Caco-2 (cell line): Measurements from ENCODE around the gene ABHD4. TPM values are rescaled to one million over a fixed set of nuclear protein-coding genes. Genes with fewer than 3 reads are reported as not detected.
A peak's percentile ranks its signal among the peaks of the same experiment; 100 is the strongest.

ENCODE experiments used
- BruUV-seq: library from RNA; stranded (reverse); fragments of 400-500 nt; replicated peaks from 2 replicates; lab custom pipeline; 2021; lab: Mats Ljungman, UMichigan
- CTCF ChIA-PET: fragments of 300-600 bp; sonication (Branson Sonifier 250); formaldehyde crosslinking; loops from one replicate; lab custom pipeline; 2022; ENCODE audit warnings: antibody characterized with exemption; lab: Charles Lee
- POLR2A ChIA-PET: fragments of 300-600 bp; sonication (Branson Sonifier 250); formaldehyde crosslinking; loops from one replicate; lab custom pipeline; 2022; ENCODE audit warnings: antibody characterized with exemption; lab: Charles Lee
- DNase-seq, 2 experiments: peaks; one replicate each; pipeline versions ENCODE4 v3.0.0 to v3.0.0-alpha.2; 2020 to 2022
- H3K27me3 ChIP-seq: replicated peaks from 2 replicates; pipeline ENCODE4 v1.6.0; 2011; ENCODE audit warnings: low read length; ENCODE audit not compliant: control insufficient read depth, insufficient read depth
- H3K36me3 ChIP-seq: 2 replicates; pipeline ENCODE4 v1.5.1; 2011; ENCODE audit warnings: low read length; ENCODE audit not compliant: control insufficient read depth, insufficient read depth
- H3K4me1 ChIP-seq: fragments of 250-450 bp; sonication (Bioruptor Pico); 2 replicates; pipeline ENCODE4 v1.5.1; 2020; ENCODE audit warnings: mild to moderate bottlenecking
- H3K4me3 ChIP-seq: 2 replicates; pipeline ENCODE4 v1.5.1; 2011; ENCODE audit warnings: low read depth, mild to moderate bottlenecking, control low read depth, low read length
- H3K9me3 ChIP-seq: fragments of 250-450 bp; sonication (Bioruptor Pico); 2 replicates; pipeline ENCODE4 v1.5.1; 2020; ENCODE audit warnings: mild to moderate bottlenecking, moderate library complexity
- H3K27ac Mint-ChIP-seq: one replicate; pipeline ENCODE4 v1.8.0; 2022; ENCODE audit warnings: mixed read lengths; ENCODE audit not compliant: unreplicated experiment
- H3K27me3 Mint-ChIP-seq: one replicate; pipeline ENCODE4 v1.8.0; 2022; ENCODE audit warnings: mixed read lengths; ENCODE audit not compliant: insufficient read depth, unreplicated experiment
- H3K36me3 Mint-ChIP-seq: one replicate; pipeline ENCODE4 v1.8.0; 2022; ENCODE audit warnings: mild to moderate bottlenecking, mixed read lengths; ENCODE audit not compliant: insufficient read depth, unreplicated experiment
- H3K4me1 Mint-ChIP-seq: one replicate; pipeline ENCODE4 v1.8.0; 2022; ENCODE audit warnings: low read depth, mixed read lengths; ENCODE audit not compliant: unreplicated experiment
- H3K4me3 Mint-ChIP-seq: one replicate; pipeline ENCODE4 v1.8.0; 2022; ENCODE audit warnings: mild to moderate bottlenecking, moderate library complexity, mixed read lengths; ENCODE audit not compliant: unreplicated experiment
- H3K9me3 Mint-ChIP-seq: one replicate; pipeline ENCODE4 v1.8.0; 2022; ENCODE audit warnings: mixed read lengths; ENCODE audit not compliant: unreplicated experiment
- intact Hi-C: fragments of 100-400 bp; cut with micrococcal nuclease; formaldehyde crosslinking; loops from one replicate; pipeline ENCODE4 v1.10.0; 2022; ENCODE audit not compliant: unreplicated experiment
- total RNA-seq: library from RNA; stranded (reverse); gene quantifications from 2 replicates; pipeline ENCODE4 v1.2.3, GENCODE V29; 2022
- TF ChIP-seq, protein P1 (sequence below), 2 experiments: fragments of 200-600 bp in 1 of 2; IDR thresholded peaks; 1 replicate in 1 of 2; 2 replicates in 1 of 2; pipeline versions ENCODE4 v1.5.1 to v1.8.0; 2011 to 2022; ENCODE audit warnings: antibody characterized with exemption in 1 of 2, control low read depth in 1 of 2, inconsistent platforms in 1 of 2, low read depth in 1 of 2, low read length in 1 of 2, mild to moderate bottlenecking in 1 of 2, moderate library complexity in 1 of 2; ENCODE audit not compliant: insufficient read depth in 1 of 2, severe bottlenecking in 1 of 2, unreplicated experiment in 1 of 2

Gene ABHD4
- total RNA-seq, 1 experiment from 2014 or later, result 73.5 TPM

GRCh38 chr14:22570132-22570949, 27.8 kb upstream of the ABHD4 start:
- CTCF ChIA-PET, result interaction anchor here (0.6 to 3.8 kb wide), 47 partner anchors 10 to 437 kb away, joined by 3 to 113 read pairs (median 5); partner anchors contain the start of genes DAD1, HAUS4, LRP10 and OR6J1
- peaks cover 40% of the 10 kb centered on the region for H3K4me1 Mint-ChIP-seq
- intact Hi-C loops, result loop anchor here (1.0 to 5.0 kb wide), 11 partner anchors 9 to 330 kb away; partner anchors contain the start of genes ABHD4, OR6J1 and OXA1L
- no peaks in the 10 kb centered on the region for H3K27me3 Mint-ChIP-seq
- POLR2A ChIA-PET, result interaction anchor here (0.6 to 1.4 kb wide), 6 partner anchors 9 to 255 kb away, joined by 3 to 6 read pairs (median 4); partner anchors contain the start of genes DAD1 and OR6J1
- H3K27ac Mint-ChIP-seq, result peak overlapping the region; percentile 29
- no peaks in the 10 kb centered on the region for H3K9me3 ChIP-seq
- BruUV-seq, result no TSS peak
- peaks cover 76% of the 10 kb centered on the region for H3K36me3 Mint-ChIP-seq
- H3K4me3 ChIP-seq, result no peak overlapping the region
- DNase-seq, result peak; percentile 89 to 92
- peaks cover 1% of the 10 kb centered on the region; the same call in 1 of the 2 replicates for H3K36me3 ChIP-seq
- H3K27me3 ChIP-seq, result no peaks in the 10 kb centered on the region
- peaks cover 56% of the 10 kb centered on the region for H3K4me1 ChIP-seq
- no peak overlapping the region for H3K4me3 Mint-ChIP-seq
- H3K9me3 Mint-ChIP-seq, result no peaks in the 10 kb centered on the region
- TF ChIP-seq, protein P1, sequence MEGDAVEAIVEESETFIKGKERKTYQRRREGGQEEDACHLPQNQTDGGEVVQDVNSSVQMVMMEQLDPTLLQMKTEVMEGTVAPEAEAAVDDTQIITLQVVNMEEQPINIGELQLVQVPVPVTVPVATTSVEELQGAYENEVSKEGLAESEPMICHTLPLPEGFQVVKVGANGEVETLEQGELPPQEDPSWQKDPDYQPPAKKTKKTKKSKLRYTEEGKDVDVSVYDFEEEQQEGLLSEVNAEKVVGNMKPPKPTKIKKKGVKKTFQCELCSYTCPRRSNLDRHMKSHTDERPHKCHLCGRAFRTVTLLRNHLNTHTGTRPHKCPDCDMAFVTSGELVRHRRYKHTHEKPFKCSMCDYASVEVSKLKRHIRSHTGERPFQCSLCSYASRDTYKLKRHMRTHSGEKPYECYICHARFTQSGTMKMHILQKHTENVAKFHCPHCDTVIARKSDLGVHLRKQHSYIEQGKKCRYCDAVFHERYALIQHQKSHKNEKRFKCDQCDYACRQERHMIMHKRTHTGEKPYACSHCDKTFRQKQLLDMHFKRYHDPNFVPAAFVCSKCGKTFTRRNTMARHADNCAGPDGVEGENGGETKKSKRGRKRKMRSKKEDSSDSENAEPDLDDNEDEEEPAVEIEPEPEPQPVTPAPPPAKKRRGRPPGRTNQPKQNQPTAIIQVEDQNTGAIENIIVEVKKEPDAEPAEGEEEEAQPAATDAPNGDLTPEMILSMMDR (IDR thresholded peaks at IDR 0.05; ENCODE audit: insufficient read depth in 1 of 2, low read depth in 1 of 2, low read length in 1 of 2, severe bottlenecking in 1 of 2, unreplicated experiment in 1 of 2), result peak; percentile 88 to 93

DNA sequence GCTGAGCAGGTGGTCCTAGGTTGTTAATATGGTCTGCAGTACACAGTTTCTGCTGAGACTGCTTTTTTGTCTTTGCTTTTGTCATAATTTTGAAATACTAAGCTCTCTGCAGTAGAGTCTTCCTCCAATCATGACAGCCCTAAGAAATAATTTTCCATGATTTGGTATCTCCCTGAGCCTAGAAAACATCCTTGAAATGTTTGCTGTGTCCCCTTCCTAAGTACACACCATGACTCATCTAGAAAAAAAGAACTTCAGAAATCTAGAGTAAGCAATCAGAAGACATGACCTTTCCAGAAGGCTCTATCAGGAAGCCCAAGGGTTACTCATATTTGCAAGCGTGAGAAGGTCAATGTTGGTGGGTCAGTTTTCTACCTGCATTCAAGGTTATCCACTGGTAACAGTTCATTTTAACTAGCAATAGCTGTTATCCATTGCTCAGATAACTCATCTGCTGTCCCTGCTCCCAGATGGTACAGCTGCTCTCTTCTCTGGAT, 25.5 kb upstream of the ABHD4 start:
- H3K27me3 ChIP-seq, result no peaks in the 10 kb centered on the region
- no peak overlapping the region for H3K4me3 ChIP-seq
- no TSS peak for BruUV-seq
- Mint-ChIP-seq H3K27me3 (no peaks in the 10 kb centered on the region), H3K36me3 (peaks cover 74% of the 10 kb centered on the region), H3K9me3 (no peaks in the 10 kb centered on the region), H3K27ac (peak overlapping the region; percentile 77), H3K4me1 (peaks cover 40% of the 10 kb centered on the region), H3K4me3 (peak overlapping the region; percentile 33)
- CTCF ChIA-PET, result interaction anchor here (0.6 to 3.8 kb wide), 8 partner anchors 8 to 140 kb away, joined by 3 to 113 read pairs (median 6); partner anchors contain the start of gene DAD1
- H3K36me3 ChIP-seq, result peaks cover 1% of the 10 kb centered on the region; the same call in 1 of the 2 replicates
- intact Hi-C loops, result loop anchor here (5.0 kb wide), 3 partner anchors 140 to 235 kb away; no protein-coding TSS in a partner anchor
- POLR2A ChIA-PET, result interaction anchor here (0.6 to 1.6 kb wide), 4 partner anchors 11 to 250 kb away, joined by 3 to 10 read pairs (median 6); partner anchors contain the start of gene DAD1
- H3K4me1 ChIP-seq, result peaks cover 38% of the 10 kb centered on the region
- TF ChIP-seq, protein P1 (IDR thresholded peaks at IDR 0.05; ENCODE audit: insufficient read depth in 1 of 2, low read depth in 1 of 2, low read length in 1 of 2, severe bottlenecking in 1 of 2, unreplicated experiment in 1 of 2), result no peak
- DNase-seq, result peak; percentile 52 to 53
- no peaks in the 10 kb centered on the region for H3K9me3 ChIP-seq

GRCh38 chr14:22573804-22574203, 24.3 kb upstream of the ABHD4 start:
- no peaks in the 10 kb centered on the region for H3K9me3 ChIP-seq
- no peak overlapping the region for H3K4me3 Mint-ChIP-seq
- H3K9me3 Mint-ChIP-seq, result no peaks in the 10 kb centered on the region
- H3K4me1 ChIP-seq, result peaks cover 38% of the 10 kb centered on the region
- BruUV-seq, result no TSS peak
- ChIA-PET POLR2A (no interaction called here), CTCF (interaction anchor here (0.7 to 1.3 kb wide), 2 partner anchors 9 to 79 kb away, joined by 4 read pairs; no protein-coding TSS in a partner anchor)
- intact Hi-C loops, result loop anchor here (5.0 kb wide), 3 partner anchors 138 to 233 kb away; no protein-coding TSS in a partner anchor
- TF ChIP-seq, protein P1 (IDR thresholded peaks at IDR 0.05; ENCODE audit: insufficient read depth in 1 of 2, low read depth in 1 of 2, low read length in 1 of 2, severe bottlenecking in 1 of 2, unreplicated experiment in 1 of 2), result no peak
- peak overlapping the region; percentile 77 for H3K27ac Mint-ChIP-seq
- peaks cover 67% of the 10 kb centered on the region for H3K36me3 Mint-ChIP-seq
- H3K4me3 ChIP-seq, result no peak overlapping the region
- H3K27me3 Mint-ChIP-seq, result no peaks in the 10 kb centered on the region
- H3K4me1 Mint-ChIP-seq, result peaks cover 35% of the 10 kb centered on the region
- DNase-seq, result no peak
- H3K27me3 ChIP-seq, result no peaks in the 10 kb centered on the region
- H3K36me3 ChIP-seq, result peaks cover 1% of the 10 kb centered on the region; the same call in 1 of the 2 replicates
